ENCODE measurements around the gene DAZL.

DNA sequence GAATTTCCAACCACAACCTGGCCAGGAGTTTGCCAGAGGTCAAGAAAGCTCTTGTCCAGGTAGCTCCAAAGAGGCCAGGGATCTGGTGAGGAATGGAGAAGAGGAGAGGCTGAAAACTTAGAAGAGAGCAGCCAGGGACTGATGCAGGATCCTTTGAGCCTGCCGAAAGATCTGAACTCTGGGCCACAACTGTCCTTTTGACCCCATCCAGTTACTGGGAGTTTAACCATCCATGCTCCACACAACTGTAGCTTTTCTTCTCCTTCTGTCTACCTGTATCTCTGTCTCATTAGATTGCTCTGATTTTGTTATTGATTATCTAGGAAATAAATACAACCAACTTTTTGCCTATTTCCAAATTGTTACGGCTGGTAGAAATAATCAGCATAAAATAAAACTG is 36.7 kb downstream of the DAZL start:
- TF ChIP-seq, protein P1, sequence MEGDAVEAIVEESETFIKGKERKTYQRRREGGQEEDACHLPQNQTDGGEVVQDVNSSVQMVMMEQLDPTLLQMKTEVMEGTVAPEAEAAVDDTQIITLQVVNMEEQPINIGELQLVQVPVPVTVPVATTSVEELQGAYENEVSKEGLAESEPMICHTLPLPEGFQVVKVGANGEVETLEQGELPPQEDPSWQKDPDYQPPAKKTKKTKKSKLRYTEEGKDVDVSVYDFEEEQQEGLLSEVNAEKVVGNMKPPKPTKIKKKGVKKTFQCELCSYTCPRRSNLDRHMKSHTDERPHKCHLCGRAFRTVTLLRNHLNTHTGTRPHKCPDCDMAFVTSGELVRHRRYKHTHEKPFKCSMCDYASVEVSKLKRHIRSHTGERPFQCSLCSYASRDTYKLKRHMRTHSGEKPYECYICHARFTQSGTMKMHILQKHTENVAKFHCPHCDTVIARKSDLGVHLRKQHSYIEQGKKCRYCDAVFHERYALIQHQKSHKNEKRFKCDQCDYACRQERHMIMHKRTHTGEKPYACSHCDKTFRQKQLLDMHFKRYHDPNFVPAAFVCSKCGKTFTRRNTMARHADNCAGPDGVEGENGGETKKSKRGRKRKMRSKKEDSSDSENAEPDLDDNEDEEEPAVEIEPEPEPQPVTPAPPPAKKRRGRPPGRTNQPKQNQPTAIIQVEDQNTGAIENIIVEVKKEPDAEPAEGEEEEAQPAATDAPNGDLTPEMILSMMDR (IDR thresholded peaks at IDR 0.05): no peak
- TF ChIP-seq POLR2A (IDR thresholded peaks at IDR 0.05): no peak

All from upper lobe of left lung (tissue), 4 donors.